MM.1S (cell line): ENCODE data around the gene ATP2C1.

Source experiments
- DNase-seq: peaks from one replicate; pipeline ENCODE4 v3.0.0-alpha.2; 2015
- H2AFZ ChIP-seq: fragments of 300-600 bp; sonication (generic); 2 replicates; pipeline ENCODE4 v1.6.0; 2016; ENCODE audit warnings: antibody characterized with exemption, low read length
- H3F3A ChIP-seq: fragments of 300-600 bp; sonication (generic); 2 replicates; pipeline ENCODE4 v1.6.1; 2016; ENCODE audit warnings: mild to moderate bottlenecking, antibody characterized with exemption, low read length, moderate library complexity, mixed read lengths; ENCODE audit not compliant: insufficient read depth
- H3K27ac ChIP-seq: fragments of 300-600 bp; sonication (generic); 2 replicates; pipeline ENCODE4 v1.5.1; 2016; ENCODE audit warnings: mild to moderate bottlenecking, low read length
- H3K27me3 ChIP-seq: fragments of 300-600 bp; sonication (generic); replicated peaks from 2 replicates; pipeline ENCODE4 v1.6.0; 2016; ENCODE audit warnings: low read length; ENCODE audit not compliant: insufficient read depth
- H3K36me3 ChIP-seq: fragments of 300-600 bp; sonication (generic); replicated peaks from 2 replicates; pipeline ENCODE4 v1.6.1; 2016; ENCODE audit warnings: mild to moderate bottlenecking, low read length, mixed read lengths; ENCODE audit not compliant: insufficient read depth
- H3K4me1 ChIP-seq: fragments of 300-600 bp; sonication (generic); 2 replicates; pipeline ENCODE4 v1.6.1; 2016; ENCODE audit warnings: low read length, mixed read lengths
- H3K4me2 ChIP-seq: fragments of 300-600 bp; sonication (generic); 2 replicates; pipeline ENCODE4 v1.6.0; 2016; ENCODE audit warnings: low read depth, low read length
- H3K4me3 ChIP-seq: fragments of 300-600 bp; sonication (generic); 2 replicates; pipeline ENCODE4 v1.5.1; 2016; ENCODE audit warnings: low read length, mixed read lengths
- H3K79me2 ChIP-seq: fragments of 300-600 bp; sonication (generic); 2 replicates; pipeline ENCODE4 v1.6.1; 2016; ENCODE audit warnings: mixed run types, low read length, mixed read lengths
- H3K9ac ChIP-seq: fragments of 300-600 bp; sonication (generic); 2 replicates; pipeline ENCODE4 v1.6.1; 2016; ENCODE audit warnings: low read length, mixed read lengths
- H3K9me2 ChIP-seq: fragments of 300-600 bp; sonication (generic); replicated peaks from 2 replicates; pipeline ENCODE4 v1.6.1; 2016; ENCODE audit warnings: mild to moderate bottlenecking, low read length, mixed read lengths; ENCODE audit not compliant: insufficient read depth
- H3K9me3 ChIP-seq: fragments of 300-600 bp; sonication (generic); replicated peaks from 2 replicates; pipeline ENCODE4 v1.6.1; 2016; ENCODE audit warnings: mild to moderate bottlenecking, low read length, mixed read lengths; ENCODE audit not compliant: insufficient read depth
- H4K20me1 ChIP-seq: fragments of 300-600 bp; sonication (generic); 2 replicates; pipeline ENCODE4 v1.6.1; 2016; ENCODE audit warnings: mild to moderate bottlenecking, low read length, moderate library complexity, mixed read lengths; ENCODE audit not compliant: insufficient read depth
- EZH2 ChIP-seq: fragments of 300-600 bp; sonication (generic); optimal IDR thresholded peaks from 2 replicates; pipeline ENCODE3; 2017; ENCODE audit warnings: low read depth, mild to moderate bottlenecking, antibody characterized with exemption, low read length, mixed read lengths
- EZH2phosphoT487 ChIP-seq: fragments of 300-600 bp; sonication (generic); IDR thresholded peaks from 2 replicates; pipeline ENCODE4 v1.6.1; 2018; ENCODE audit warnings: antibody characterized with exemption, low read length
- TF ChIP-seq, protein P1 (sequence below): fragments of 300-600 bp; sonication (generic); IDR thresholded peaks from 2 replicates; pipeline ENCODE4 v1.5.1; 2016; ENCODE audit warnings: antibody characterized with exemption, low read length, mixed read lengths

Gene ATP2C1

DNA sequence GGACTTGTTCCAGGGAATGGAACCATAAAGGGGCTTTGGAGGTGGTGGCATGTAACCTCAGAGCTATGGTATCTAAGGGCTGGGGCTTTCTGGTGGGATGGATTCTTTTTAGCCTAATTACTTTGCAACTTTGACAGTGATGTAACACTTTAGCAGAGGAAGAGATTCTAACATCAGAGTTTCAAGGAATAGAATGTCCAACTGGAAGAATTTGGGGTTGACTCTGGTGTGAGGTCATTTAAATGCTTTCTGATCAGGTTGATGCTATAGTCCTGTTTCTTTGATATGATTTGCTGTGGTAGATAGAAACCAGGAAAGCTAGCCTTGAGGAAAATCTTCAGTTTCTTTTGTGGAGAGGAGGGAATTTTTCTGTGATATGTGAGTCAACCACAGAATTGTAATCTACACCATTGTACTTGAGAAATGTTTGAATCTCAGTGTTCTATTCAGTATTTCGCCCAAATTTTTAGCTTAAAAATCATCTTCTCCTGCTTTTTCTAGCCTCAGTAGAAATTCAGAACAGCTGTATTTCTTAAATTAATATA, 40.0 kb downstream of the ATP2C1 start:
- Histone ChIP-seq H4K20me1 (no peaks in the 10 kb centered on the region; the same call in 1 of the 2 replicates), H3K4me3 (no peak overlapping the region), H3K36me3 (0 out of 2 replicates have a peak, but pooled peaks cover 2% of the 10 kb centered on the region), H3F3A (no peaks in the 10 kb centered on the region), H2AFZ (no peak overlapping the region), H3K27ac (no peak overlapping the region), H3K9me2 (no peaks in the 10 kb centered on the region), H3K27me3 (no peaks in the 10 kb centered on the region), H3K9ac (no peak overlapping the region), H3K4me1 (no peaks in the 10 kb centered on the region), H3K9me3 (no peaks in the 10 kb centered on the region), H3K79me2 (peaks cover 17% of the 10 kb centered on the region), H3K4me2 (no peak overlapping the region)
- DNase-seq = no peak
- TF ChIP-seq, protein P1, sequence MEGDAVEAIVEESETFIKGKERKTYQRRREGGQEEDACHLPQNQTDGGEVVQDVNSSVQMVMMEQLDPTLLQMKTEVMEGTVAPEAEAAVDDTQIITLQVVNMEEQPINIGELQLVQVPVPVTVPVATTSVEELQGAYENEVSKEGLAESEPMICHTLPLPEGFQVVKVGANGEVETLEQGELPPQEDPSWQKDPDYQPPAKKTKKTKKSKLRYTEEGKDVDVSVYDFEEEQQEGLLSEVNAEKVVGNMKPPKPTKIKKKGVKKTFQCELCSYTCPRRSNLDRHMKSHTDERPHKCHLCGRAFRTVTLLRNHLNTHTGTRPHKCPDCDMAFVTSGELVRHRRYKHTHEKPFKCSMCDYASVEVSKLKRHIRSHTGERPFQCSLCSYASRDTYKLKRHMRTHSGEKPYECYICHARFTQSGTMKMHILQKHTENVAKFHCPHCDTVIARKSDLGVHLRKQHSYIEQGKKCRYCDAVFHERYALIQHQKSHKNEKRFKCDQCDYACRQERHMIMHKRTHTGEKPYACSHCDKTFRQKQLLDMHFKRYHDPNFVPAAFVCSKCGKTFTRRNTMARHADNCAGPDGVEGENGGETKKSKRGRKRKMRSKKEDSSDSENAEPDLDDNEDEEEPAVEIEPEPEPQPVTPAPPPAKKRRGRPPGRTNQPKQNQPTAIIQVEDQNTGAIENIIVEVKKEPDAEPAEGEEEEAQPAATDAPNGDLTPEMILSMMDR = no peak
- no peak for TF ChIP-seq EZH2
- TF ChIP-seq EZH2phosphoT487 = no peak

DNA sequence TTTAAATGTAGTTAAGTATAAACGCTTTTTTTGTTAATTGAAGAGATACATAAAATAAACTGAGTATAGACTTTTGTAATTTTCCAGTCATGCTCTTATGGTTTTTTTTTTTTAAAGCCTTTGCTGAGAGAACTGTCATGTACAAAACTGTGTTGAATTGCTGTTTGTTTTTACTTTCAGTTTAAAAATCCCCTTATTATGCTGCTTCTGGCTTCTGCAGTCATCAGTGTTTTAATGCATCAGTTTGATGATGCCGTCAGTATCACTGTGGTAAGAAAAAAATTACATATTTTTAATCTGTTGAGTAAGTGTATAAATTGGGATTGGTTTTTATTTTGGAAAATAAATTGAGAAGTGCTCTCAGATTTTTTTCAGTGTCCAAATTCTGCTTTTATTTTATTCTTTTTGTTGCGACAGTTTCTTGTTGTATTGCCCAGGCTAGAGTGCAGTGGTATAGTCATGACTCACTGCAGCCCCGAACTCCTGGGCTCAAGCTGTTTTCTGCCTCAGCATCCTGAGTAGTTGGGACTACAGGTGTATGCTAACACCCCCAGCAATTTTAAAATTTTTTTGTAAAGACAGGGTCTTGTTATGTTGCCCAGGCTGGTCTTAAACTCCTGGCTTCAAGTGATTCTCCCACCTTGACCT, 40.7 kb downstream of the ATP2C1 start:
- Histone ChIP-seq H3K9me3 (no peaks in the 10 kb centered on the region), H3K4me1 (no peaks in the 10 kb centered on the region), H3K36me3 (0 out of 2 replicates have a peak, but pooled peaks cover 2% of the 10 kb centered on the region), H3K9me2 (no peaks in the 10 kb centered on the region), H4K20me1 (no peaks in the 10 kb centered on the region; the same call in 1 of the 2 replicates), H3K27me3 (no peaks in the 10 kb centered on the region), H3K9ac (no peak overlapping the region), H3K4me2 (no peak overlapping the region), H3K4me3 (no peak overlapping the region), H2AFZ (no peak overlapping the region), H3F3A (no peaks in the 10 kb centered on the region), H3K27ac (no peak overlapping the region), H3K79me2 (peaks cover 10% of the 10 kb centered on the region)
- DNase-seq = no peak
- TF ChIP-seq, protein P1 = no peak
- TF ChIP-seq EZH2 (no peak), EZH2phosphoT487 (no peak)

DNA sequence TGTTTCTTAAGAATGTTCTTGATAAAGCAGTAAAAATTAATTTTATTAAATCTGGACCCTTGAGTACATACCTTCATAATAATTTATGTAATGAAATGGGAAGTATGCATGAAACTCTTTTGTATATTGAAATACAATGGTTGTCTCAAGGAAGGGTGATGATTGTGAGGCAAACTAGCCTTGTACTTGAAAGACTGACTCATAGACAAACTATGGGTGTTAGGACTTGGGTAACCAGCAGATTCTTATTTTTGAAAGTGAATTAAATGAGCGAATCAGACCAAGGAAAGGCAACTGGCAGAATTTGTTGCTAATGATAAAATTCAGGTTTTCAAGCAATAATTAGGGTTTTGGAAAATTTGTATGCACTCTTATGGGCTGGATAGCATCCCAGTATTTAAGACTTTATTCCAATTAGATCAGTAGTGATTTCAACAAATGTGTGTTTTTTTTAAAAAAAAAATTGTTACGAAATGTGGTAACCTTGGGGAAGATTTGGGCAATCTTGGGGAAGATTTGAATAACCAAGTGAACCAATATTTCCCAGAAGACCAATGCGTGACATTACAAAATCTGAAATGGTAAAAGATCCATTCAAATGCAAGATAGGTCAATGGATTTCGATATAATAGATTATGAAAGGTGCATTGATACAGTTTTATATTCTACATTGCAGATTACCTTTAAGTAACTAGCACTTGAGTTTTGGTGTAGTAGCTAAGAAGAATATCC, 42.0 kb downstream of the ATP2C1 start:
- DNase-seq = no peak
- 0 out of 2 replicates have a peak, but pooled peaks cover 4% of the 10 kb centered on the region for H3K79me2 ChIP-seq
- no peaks in the 10 kb centered on the region for H3F3A ChIP-seq
- no peaks in the 10 kb centered on the region for H3K4me1 ChIP-seq
- no peaks in the 10 kb centered on the region for H3K27me3 ChIP-seq
- no peak overlapping the region for H3K27ac ChIP-seq
- H3K4me3 ChIP-seq = no peak overlapping the region
- H3K9me2 ChIP-seq = no peaks in the 10 kb centered on the region
- TF ChIP-seq, protein P1 = no peak
- TF ChIP-seq EZH2phosphoT487 (no peak), EZH2 (no peak)
- no peak overlapping the region for H3K9ac ChIP-seq
- no peaks in the 10 kb centered on the region for H3K36me3 ChIP-seq
- H3K9me3 ChIP-seq = no peaks in the 10 kb centered on the region
- H2AFZ ChIP-seq = no peak overlapping the region
- H4K20me1 ChIP-seq = no peaks in the 10 kb centered on the region
- H3K4me2 ChIP-seq = no peak overlapping the region
